SK-N-MC (cell line): Measurements from ENCODE around the gene GNAO1.

Experiments
- EZH2 ChIP-seq: fragments of 200-600 bp; sonication (generic); IDR thresholded peaks from one replicate; pipeline ENCODE4 v1.6.1; 2017; ENCODE audit warnings: antibody characterized with exemption
- FOXP2 ChIP-seq: optimal IDR thresholded peaks from 2 replicates; pipeline ENCODE3; 2011; ENCODE audit warnings: mild to moderate bottlenecking, moderate library complexity; ENCODE audit not compliant: insufficient read depth; ENCODE audit errors: extremely low read length, control extremely low read depth

GRCh38 chr16:56367764-56368163 lies 176.5 kb downstream of the GNAO1 start:
- TF ChIP-seq FOXP2: no peak
- TF ChIP-seq EZH2: no peak
